HG02970 (cell line): ENCODE results near the gene ENAH.
"Not testable (repeated sequence)": the region's sequence is repeated elsewhere in the genome, so short reads cannot be mapped to it uniquely, and the experiment has no call there.

Experiments used
- ATAC-seq: cut with Tn5 transposase; IDR thresholded peaks from one replicate; pipeline ENCODE4 v1.9.1; 2021; ENCODE audit warnings: mild to moderate bottlenecking, moderate library complexity, moderate number of reproducible peaks; ENCODE audit not compliant: unreplicated experiment, low FRiP score

ENAH gene

DNA sequence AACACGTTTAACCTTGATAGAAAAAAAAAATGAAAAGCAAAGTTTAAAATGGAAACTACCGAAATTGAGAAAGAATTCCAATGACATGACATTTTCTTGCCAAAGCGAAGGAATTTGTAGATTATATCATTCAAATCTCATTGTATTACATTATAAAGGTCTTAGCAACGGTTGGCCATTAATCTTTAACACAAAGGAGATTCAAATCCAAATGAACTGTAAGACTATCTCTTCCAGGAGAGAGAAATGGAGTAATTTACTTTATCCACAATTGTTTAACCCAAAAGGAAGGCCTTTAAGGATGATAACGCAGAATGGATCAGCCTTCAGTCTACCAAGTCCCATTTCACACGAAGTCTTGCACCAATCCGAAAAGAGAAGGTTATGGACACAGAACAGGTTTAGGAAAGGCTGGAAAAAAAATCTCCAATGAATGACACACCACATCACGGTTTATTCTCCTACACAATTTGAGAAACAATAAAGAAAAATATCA, 1.5 kb downstream of the ENAH start:
- ATAC-seq = no peak

DNA sequence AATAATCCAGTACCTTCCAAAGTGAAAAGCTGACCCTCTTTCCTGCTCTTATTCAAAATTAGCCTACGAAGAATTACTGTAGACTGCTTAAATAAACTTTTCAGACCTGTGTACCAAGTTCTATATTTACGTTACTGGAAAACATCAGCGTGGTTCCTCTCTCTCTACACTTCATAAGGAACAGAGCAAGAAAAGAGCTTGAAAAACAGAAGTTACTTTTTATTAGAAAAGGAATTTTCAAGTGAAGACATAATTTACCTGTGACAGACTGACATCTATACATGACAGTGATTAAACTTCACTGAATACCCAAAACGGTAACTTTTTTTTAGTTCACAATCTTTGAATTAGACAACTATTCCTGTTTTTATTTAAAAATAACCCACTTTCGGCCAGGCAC, 2.7 kb downstream of the ENAH start:
- no peak for ATAC-seq

DNA sequence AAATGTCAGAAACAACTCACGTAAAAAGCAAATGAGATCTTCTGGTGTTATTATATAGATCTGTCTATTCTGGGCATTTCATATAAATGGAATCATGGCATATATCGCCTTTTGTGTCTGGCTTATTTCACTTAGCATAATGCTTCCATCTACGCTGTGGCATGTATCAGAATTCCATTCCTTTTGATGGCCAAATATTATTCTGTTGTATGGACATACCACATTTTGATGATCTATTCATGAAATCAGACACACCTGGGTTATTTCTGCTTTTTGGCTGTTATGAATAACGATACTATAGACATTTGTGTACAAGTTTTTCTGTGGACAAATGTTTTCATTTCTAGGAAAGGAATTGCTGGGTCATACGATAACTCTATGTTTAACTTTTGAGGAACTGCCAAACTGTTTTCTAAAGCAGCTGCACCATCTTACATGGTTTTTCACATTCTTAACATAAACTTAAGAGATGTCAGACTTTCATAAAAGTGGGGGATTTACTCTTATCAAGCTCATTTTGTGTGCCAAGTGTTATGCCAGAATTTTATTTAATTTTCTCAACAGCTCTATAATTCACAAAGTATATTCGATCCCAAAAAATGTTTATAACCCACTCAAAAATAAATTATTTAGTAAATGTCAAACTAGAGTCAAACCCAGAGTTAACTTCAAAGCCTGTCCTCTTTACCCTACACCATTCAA, 7.6 kb downstream of the ENAH start:
- ATAC-seq = no peak

DNA sequence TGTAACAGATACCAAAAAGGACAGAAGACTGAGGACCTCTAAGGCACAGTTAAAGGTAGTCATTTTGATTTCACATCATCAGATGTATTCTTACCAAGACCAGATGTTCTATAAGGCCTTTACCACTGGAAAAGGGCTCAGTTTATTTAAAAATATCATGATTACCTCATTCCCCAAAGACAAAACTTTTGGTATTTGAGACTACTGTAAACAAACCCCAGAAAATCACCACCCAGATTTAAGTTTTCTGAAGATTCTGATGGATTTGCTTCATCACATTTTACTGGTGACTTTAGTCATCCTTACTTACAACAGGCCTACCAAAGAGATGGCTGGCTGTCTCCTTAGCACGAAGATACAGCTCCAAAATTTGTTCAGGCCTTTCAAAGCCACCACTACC, 8.3 kb downstream of the ENAH start:
- ATAC-seq = no peak

DNA sequence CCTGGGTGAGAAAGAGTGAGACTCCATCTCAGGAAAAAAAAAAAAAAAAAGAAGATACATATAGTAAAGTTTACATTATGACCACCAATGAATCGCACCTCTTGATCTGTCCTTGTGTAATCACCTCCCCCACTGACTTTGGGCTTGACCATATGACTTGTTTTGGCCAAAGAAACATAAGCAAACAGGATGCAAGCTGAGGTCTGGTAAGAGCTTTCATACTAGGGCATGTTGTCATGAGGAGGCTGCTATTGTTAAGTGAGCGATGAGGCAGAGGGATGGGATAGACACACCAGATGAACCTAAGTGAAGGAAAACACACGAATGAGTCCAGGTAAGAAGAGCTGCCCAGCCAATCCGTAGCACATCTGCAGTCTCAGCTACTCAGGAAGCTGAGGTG, 10.7 kb downstream of the ENAH start:
- no peak for ATAC-seq

DNA sequence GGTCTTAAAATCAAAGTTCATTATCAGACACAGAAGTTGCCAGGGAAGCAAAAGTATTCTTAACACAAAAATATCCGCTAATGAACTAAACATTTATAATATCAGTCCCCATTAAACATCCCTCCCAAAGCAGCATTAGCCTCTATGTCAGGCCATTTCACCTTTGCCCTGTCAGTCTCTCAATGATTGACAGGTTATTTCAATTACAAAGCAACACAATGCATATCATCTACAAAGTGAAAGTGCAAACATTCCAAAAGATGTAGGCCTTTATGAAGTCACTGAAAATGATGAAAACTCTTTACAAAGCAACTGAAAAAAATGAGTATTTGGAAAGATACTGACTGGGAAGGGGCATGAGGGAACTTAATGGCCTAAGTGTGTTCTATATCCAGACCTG, 14.1 kb downstream of the ENAH start:
- no peak for ATAC-seq

DNA sequence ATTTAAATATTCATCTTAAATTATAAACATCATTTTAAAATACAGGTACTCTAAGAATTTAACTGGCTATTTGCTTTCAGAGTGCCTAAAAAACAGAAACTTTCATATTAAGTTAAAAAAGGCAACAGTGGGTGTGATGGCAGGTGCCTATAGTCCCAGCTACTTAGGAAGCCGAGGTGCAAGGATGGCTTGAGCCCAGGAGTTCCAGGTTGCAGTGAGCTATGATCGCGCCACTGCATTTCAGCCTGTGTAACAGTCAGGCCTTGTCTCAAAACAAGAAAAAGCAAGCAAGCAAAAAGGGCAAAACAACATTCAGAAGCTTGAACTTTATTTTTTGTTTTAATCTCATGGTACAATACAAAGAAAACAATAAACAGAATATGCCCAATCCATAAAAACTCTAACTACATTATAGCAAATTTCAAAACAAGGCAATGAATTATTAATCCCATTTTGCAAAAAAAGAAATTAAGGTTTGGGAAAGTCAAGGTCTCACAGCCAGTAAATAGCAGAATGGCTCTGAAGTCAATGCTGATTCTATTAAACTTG, 15.2 kb downstream of the ENAH start:
- no peak for ATAC-seq

DNA sequence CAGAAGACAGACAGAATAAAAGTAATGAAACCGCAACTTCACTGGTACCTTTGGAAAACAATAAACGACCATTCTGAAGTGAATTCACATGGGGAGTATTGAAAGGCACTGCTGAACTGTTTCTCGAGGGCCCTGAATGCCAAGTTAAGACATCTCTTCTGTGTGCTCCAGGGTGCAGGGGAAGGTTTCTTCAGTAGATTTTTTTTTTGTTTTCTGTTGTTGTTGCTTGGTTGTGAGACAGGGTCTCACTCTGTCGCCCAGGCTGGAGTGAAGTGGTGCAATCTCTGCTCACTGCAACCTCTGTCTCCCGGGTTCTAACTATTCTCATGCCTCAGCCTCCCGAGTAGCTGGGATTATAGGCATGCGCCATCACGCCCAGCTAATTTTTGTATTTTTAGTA, 15.9 kb downstream of the ENAH start:
- ATAC-seq = not testable (repeated sequence)

DNA sequence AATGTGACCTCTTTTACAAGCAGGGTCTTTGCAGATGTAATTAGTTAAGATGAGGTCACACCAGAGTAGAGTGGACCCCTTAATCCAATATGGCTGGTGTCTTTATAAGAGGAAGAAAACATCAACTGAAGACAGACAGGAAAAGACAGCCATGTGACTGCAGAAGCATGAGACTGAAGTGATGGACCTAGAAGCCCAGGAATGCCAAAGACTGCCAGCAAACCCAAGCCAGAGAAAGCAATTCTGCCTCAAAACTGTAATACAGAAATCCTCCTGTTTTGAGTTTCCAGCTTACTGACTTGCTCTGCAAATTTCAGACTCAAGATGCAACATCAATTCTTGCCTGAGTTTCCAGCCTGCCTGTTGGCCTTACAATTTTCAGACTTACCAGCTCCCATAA, 17.3 kb downstream of the ENAH start:
- no peak for ATAC-seq

DNA sequence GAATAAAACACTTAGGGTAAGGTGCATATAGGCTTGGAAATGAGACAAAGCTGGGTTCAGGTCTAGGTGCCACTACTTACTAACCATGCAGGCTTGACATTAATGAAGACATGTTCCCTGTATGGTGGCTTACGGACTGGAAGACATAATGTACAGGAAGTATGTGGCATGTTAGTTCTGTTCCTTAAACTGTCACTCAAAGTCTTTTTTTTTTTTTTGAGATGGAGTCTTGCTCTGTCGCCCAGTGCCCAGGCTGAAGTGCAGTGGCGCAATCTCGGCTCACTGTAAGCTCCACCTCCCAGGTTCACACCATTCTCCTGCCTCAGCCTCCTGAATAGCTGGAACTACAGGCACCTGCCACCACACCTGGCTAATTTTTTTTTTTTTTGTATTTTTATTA, 20.1 kb downstream of the ENAH start:
- not testable (repeated sequence) for ATAC-seq

DNA sequence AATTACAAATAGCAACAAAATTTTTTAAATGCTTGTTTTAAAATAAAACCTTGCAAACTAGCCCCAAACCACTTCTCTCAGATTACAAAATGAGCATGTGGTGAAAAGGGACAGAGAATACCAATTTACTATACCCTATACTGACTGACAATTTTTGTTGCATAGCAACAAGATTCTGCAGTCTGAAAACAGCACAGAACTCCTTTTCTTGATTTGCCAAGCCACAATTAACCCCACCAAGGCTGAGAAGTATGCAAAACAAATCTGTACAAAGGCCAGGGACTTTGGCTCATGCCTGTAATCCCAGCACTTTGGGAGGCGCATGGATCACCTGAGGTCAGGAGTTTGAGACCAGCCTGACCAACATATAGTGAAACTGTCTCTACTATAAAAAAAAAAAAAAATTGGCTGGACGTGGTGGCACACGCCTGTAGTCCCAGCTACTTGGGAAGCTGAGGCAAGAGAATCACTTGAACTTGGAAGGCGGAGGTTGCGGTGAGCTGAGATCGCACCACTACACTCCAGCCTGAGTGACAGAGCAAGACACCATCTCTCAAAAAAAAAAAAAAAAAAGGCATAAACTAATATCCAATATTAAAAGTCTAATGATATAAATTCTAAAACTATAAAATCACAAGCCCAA, 21.8 kb downstream of the ENAH start:
- no peak for ATAC-seq

DNA sequence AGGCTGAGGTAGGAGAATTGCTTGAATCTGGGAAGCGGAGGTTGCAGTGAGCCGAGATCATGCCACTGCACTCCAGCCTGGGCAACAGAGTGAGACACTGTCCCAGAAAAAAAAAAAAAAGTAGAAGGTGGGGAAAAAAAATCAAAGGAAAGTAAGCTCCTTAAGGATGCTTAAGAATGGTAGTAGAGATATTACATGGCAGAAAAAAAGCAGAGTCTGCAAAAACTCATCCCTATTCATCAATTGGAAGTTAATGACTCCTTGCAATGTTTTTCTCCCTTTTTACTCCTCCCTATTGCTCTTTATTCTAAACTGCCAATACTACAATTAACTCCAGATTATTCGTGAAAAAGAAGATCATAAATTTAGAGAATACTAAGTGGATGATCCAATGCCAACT, 23.4 kb downstream of the ENAH start:
- ATAC-seq = no peak

DNA sequence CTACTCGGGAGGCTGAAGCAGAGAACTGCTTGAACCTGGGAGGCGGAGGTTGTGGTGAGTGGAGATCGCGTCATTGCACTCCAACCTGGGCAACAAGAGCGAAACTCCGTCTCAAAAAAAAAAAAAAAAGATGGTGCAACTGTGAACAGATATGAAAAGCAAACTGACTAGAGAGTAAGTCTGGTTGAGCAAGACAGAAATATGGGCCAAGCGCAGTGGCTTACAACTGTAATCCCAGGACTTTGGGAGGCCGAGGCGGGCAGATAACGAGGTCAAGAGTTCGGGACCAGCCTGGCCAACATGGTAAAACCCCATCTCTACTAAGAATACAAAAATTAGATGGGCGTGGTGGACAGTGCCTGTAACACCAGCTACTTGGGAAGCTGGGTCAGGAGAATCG, 24.1 kb downstream of the ENAH start:
- ATAC-seq = not testable (repeated sequence)

DNA sequence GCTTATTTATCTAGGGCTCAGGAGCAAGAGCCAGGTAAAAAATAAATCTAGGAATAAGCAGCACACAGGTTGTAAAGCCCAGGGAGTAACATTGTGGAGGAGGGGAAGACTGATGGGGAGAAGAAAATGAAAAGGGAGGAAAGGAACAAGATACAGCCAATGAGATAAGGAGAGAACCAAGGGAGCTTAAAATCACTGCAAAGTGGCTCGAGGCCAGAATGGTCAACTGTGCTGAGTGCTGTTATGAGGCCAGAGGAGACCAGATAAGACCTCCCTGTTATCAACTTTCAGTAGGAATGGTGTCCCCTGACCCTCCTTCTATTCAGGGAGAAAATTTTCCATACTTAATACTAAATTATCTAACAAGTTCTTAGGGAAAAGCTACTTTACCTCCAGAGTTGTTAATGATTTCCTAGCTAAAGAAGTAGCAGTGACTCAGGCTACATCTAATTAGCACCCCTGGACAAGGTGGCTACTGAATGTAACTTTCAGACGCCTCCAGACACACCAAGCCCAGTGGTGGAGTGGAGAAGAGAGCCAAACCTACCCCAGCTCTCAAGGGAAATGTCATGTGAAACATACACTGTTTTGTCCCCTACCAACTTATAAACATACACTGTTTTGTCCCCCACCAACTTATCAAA, 25.5 kb downstream of the ENAH start:
- no peak for ATAC-seq

DNA sequence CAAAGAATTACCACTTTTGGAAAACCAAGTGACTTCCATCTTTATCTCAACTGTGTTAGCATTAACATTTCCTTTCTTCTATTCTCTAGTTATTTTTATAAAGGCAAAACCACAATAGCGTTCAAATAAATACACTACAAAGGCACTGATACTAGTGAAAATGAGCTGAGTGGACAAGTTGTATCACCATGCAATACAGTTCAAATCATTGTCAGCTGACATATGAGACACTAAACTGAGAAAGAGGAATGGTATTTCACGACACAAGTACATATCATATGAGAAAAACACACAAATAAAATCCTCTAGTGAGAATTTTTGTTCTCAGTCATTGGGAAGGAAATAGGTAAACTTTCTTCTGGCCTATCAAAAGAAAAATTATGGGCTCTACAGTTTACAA, 26.2 kb downstream of the ENAH start:
- ATAC-seq = no peak

DNA sequence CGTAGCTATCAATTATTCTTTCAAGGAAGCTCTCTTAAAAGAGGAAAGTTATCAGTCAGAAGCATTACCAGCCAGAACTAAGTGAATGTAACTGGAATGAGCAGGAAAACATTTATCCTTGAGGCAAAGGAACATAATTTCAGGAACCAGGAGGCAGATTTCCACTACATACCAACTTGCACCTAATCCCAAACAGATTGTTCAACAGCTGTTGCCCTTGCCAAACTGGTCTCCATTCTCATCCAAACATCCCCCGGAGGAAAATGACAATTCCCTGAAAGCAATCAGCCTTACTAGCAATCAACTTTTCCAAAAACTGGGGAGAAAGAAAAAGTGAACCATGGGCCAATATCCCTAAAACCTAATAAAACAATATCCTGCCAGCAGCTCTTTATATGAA, 35.0 kb downstream of the ENAH start:
- no peak for ATAC-seq

DNA sequence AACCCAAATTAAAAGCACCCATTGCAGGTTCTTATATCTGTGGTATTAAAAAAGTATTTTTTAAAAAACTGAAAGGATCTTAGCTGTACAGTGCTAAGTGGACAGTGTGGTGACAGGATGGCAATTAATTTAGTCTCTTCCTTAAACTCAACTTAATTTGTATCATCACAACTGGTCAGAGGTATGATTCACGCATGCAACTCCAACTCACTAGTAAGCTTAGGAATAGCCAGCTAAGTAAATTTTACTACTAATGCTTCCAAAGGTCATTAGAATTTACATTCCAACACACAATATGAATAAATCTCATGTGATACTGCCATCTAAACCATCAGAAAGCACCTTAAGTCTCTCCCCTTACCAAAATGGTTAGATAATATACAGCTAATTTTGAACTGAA, 35.4 kb downstream of the ENAH start:
- no peak for ATAC-seq

DNA sequence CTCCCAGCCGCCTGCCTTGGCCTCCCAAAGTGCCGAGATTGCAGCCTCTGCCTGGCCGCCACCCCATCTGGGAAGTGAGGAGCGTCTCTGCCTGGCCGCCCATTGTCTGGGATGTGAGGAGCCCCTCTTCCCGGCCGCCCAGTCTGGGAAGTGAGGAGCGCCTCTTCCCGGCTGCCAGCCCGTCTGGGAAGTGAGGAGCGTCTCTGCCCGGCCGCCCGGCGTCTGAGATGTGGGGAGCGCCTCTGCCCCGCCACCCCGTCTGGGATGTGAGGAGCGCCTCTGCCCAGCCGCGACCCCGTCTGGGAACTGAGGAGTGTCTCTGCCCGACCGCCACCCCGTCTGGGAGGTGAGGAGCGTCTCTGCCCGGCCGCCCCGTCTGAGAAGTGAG, 37.5 kb downstream of the ENAH start:
- not testable (repeated sequence) for ATAC-seq

DNA sequence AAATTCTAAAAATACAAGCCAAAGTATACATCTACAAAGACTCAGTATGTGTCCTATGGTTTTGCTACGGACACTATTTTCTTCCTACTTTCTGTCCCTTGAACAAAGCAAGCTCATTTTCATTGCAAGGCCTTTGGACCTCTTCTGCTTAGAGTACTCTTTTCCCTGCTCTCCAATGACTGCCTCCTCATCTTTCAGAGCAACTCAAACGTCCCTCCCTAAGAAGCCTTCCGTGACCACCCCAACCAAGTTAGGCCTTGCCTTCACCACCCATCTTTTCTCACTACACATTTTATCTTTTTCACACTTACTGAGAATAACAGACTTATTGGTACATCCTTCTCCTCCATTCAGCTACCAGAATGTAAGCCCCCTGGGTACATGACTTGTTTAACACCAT, 39.9 kb downstream of the ENAH start:
- no peak for ATAC-seq

DNA sequence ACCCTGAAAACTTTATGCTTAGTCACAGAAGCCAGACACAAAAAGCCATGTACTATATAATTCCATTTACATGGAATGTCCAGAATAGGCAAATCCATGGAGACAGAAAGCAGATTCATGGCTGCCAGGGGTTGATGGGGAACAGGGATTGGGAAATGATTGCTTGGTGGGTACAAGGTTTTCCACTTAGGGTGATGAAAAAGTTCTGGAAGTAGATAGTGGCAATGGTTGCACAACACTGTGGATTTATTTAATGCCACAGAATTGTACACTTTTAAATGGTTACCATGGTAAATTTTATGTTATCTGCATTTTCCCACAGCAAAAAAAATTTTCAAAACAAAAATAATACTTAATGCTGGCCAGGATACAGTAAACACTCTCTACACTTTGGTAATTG, 40.6 kb downstream of the ENAH start:
- no peak for ATAC-seq

DNA sequence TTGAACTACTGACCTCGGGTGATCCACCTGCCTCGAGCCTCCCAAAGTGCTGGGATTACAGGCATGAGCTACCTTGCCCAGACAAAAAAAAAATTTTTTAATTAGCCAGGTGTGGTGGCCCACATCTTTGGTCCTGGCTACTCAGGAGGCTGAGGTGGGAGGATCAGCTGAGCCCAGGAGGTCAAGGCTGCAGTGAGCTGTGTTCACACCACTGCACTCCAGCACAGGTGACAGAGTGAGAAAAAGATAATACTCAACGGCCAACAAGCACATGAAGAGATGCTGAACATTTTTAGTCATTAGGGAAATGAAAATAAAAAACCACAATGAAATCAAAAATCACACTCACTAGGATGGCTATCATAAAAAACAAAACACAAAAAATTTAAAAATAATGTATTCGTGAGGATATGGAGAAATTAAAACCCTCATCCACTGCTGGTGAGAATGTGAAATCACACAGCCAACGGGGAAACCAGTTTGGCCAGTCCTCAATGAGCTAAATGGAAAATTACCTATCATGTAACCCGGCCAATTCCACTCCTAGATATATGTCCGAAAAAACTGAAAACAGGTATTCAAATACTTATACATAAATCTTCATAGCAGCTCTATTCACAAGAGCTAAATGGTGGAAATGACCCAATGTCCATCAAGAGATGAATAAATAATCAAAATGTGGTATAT, 41.2 kb downstream of the ENAH start:
- ATAC-seq = no peak
